ENCODE data around the gene CD200. TPM values are rescaled to one million over a fixed set of nuclear protein-coding genes. Genes with fewer than 3 reads are reported as not detected.

CD200 gene, protein sequence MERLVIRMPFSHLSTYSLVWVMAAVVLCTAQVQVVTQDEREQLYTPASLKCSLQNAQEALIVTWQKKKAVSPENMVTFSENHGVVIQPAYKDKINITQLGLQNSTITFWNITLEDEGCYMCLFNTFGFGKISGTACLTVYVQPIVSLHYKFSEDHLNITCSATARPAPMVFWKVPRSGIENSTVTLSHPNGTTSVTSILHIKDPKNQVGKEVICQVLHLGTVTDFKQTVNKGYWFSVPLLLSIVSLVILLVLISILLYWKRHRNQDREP
- 10 to 100 TPM in 2 of 3 donors, 1 to 10 TPM in 1; 2.6 to 25.7 (median 13.0) TPM for polyA plus RNA-seq

DNA sequence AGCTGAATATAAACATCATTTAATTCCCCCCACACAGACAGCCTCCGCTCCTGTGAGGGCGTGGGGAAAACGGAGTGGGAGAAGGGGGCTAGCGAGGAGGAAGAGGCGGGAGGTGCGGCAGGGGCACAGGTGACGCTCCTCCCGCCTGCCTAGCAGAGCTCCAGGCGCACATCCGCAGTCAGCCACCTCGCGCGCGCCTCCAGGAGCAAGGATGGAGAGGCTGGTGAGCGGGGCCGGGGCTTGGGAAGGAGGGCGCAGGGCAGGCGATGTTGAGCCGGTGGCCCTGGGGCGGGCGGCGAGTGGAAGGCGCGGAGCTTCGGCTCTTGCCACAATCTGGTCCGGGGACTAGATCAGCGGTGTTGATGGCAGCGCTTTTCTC lies at the start of gene CD200:
Gene CD200 (plus strand): TSS at position 155 of the 379 bp plus-strand sequence. CDS start 57 bp downstream, at position 212.
- no peak within 1 kb of the TSS for H3K27ac ChIP-seq (ENCODE audit: low read depth, low read length)
- WGBS, 3 donors: 1 to 2% (median 2%) methylated on average over 28 of the region's 28 CpGs

DNA sequence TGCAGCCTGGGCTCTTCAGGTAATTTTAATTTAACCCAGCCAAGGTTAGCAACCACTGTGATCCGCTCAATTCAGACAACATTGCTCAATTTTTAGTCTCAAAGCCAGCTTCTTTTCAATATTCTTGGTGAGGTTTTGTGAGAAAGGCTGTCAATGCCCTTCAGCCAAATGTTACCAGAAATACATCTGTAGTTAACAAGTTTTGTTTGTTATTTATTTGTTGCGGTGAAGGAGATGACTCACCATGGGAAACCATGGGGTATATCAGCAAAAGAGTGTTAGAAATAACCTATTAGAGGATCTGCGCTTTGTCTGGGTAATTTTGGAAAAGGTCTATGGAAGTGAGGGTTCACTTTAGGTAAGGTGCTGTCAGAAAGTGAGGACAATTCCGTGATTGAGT lies 43.9 kb upstream of the CD200 start:
- WGBS, 3 donors: 86 to 93% (median 93%) methylated on average over 4 of the region's 4 CpGs
- no peak overlapping the region for H3K27ac ChIP-seq (ENCODE audit: low read depth, low read length)

DNA sequence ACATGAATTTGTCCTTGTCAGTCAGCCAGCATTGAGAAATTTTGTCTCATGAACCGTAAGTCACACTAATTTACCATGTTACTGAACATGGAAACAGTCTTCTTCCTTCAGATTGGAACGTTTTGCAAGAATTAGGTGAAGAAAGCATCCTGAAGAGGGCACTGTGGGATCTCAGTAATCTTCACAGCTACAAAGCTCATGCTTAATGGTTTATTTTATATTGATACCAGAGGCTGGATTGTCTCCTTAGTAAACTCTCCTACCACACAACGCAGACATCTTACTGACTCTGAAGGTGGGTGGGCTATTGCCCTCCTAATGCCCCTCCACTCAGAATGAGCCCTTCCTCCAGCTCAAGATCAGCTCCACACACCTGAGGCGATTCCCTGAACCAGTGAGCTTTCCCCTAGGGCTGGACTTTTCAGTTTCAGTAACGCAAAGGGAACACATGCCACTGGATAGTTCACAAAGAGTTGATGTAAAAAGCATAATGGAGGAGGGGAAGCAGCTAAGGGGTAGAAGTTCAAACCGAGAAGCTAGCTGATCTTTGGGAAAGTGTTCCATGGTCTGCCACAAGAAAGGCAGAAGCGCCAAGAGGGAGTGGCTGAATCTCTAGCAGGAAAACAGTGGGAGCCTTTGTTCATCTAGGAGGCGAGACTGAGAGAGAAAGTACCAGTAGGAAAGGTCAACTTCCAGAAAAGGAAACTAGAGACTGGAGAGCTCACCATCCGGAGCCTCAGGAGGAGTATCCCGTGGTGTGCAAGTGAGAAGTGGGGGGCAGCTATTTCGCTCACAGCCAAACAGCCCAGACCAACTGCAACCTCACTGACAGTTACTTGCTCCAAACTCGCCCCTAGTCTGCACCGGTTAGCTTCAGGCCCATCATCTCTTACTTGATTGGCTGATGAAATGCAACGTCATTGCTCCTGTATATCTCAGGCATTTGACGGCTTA lies 39.3 kb upstream of the CD200 start, which contains the start of gene SLC9C1:
Gene SLC9C1 (minus strand): TSS at position 849 of the 954 bp plus-strand sequence. CDS start 7,425 bp downstream, outside the sequence.
- peak within 1 kb of the TSS; percentile 69 for H3K27ac ChIP-seq (ENCODE audit: low read depth, low read length)
- 16 to 25% (median 25%) methylated on average over 15 of the region's 15 CpGs for WGBS, 3 donors

DNA sequence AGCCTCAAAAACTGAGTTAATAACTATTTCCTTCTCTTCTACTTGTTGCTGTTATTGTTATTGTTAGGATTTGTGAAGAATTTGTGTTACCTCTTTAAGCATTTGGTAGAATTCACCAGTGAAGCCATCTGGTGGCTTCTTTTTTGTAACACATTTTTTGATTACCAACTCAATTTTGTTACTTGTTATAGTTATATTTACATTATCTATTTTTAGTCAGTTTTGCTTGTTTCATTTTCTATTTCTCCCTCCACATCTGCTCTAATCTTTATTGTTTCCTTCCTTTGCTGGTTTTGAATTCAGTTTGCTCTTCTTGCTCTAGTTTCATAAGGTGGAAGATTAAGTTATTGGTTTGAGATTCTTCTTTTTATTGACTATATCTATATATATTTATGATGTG lies 35.2 kb upstream of the CD200 start:
- H3K27ac ChIP-seq (ENCODE audit: low read depth, low read length): no peak overlapping the region

DNA sequence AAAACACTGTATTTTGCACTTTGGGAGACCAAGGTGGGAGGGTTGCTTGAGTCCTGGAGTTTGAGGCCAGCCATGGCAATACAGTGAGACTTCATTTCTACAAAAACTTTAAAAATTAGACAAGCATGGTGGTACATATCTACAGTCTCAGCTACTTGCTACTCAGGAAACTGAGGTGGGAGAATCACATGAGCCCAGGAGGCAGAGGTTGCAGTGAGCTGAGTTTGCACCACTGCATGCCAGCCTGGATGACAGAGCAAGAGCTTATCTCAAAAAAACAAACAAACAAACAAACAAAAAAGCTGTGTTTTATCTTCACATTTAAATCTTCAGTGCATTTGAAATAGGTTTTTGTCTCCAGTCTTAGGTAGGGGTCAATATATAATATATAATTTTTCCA lies 34.2 kb upstream of the CD200 start:
- no peak overlapping the region for H3K27ac ChIP-seq (ENCODE audit: low read depth, low read length)

DNA sequence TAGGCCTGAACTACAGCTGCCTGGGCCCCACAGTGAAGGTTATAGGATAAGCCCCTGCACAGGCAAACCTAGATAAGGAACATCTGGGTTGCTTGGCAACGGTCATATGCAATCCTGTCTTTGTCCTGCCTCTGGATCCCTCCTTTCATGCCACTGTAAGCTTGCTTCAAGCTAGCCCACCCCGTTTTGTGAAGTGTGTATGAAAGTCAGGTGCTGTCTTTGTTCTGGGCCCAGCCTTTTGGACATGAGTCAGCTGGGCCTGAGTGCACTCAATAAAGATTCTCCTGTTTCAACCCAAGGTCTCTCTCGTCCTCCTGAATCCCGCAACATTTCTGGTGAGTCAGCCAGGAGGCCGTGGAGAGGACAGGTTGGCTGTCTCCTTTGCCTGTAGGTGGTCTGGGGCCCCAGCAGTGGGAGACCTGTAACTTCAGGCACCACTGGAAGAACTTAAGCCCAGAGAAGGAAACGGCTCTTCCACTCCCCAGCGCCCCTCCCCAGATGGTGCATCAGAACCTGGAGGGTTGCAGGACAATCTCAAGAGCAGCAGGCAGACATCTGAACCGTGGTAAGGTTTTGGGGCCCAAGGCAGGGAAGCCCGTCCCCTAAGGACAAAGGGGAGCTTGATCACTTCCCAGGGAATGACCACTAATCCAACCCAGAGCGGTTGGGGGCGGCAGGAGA lies 30.7 kb upstream of the CD200 start:
- WGBS, 3 donors: 82 to 84% (median 82%) methylated on average over 11 of the region's 11 CpGs
- no peak overlapping the region for H3K27ac ChIP-seq (ENCODE audit: low read depth, low read length)

DNA sequence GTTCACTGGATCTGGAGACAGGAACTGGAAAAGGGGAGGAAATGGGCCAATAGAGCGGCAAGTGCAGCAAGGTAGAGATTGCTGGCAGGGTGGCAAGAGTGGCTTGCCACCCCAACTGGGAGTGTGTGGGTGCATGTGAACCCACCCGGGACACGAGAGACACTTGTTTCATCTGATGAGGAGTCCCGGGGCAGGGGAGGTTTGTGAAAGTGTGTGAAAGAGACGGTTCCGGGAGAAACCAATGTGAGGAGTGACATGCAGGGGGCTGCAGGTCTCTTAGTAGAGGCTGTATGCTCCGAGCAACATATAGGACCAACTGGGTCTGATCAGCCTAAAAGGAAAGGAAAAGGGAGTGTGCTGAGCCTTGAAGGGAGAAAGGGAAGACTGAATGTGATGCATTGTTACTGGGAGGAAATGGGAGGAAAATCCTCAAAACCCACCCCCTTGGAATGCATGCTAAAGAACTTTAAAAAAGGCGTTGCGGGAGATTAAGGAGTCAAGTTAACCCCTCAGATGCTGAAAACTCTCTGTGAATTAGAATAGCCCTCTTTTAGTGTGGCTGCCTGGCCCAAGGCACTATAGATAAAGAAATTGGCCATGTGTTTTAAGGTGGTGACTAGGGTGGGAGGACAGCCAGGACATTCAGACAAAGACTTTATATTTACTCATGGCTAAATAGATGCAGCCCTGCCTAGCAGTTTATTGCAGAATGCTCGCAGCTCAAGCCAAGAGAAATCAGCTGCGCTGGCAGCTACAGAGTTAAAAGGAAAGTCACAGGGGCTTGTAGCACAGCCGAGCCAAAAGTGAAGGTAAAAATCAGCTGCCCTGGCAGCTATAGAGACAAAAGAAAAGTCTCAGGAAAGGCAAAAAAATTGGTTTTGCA lies 29.8 kb upstream of the CD200 start:
- H3K27ac ChIP-seq (ENCODE audit: low read depth, low read length): no peak overlapping the region
- WGBS, 3 donors: 33 to 39% (median 38%) methylated on average over 12 of the region's 12 CpGs

DNA sequence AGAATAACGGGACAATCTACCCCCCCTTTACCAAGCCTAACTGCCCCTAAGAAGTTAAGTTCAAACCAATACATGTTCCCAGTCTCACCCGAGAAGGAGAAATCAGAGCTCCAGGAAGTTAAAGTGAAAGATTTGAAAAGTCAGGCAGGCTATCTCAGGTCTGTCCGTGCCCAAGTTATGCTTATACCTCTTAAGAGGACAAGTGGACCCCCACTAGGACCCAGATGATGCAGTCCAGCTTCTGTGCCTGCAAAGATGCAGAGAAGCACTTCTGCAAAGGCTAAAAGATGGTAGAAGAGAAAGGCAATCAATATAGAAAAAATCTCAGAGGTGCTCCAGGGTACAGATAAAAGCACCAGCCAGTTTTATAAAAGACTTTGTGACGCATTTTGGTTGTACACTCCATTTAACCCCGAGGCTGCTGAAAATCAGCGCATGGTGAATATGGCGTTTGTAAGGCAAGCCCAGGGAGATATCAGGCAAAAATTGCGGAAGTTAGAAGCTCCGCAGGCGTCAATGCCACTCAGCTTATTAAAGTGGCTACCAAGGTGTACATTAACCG lies 29.1 kb upstream of the CD200 start:
- no peak overlapping the region for H3K27ac ChIP-seq (ENCODE audit: low read depth, low read length)
- 4 to 16% (median 6%) methylated on average over 11 of the region's 11 CpGs for WGBS, 3 donors

DNA sequence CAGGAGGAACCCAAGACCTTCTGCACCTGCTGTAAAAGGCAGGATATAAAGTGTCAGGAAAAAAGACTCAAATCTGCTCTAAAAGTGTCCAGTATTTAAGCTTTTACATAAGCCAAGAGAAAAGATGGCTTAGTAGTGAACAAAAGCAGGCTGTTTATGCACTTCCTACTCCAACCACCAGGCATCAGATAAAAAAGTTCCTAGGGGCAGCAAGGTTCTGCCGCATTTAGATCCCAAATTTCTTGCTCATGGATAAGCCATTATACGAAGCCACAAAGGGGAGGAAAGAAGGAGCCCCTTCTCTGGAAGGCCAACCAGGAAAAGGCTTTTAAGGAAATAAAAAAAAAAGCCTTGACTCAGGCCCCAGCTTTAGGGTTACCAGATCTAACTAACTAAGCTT lies 28.3 kb upstream of the CD200 start:
- 64 to 82% (median 79%) methylated on average over 2 of the region's 2 CpGs for WGBS, 3 donors
- no peak overlapping the region for H3K27ac ChIP-seq (ENCODE audit: low read depth, low read length)

DNA sequence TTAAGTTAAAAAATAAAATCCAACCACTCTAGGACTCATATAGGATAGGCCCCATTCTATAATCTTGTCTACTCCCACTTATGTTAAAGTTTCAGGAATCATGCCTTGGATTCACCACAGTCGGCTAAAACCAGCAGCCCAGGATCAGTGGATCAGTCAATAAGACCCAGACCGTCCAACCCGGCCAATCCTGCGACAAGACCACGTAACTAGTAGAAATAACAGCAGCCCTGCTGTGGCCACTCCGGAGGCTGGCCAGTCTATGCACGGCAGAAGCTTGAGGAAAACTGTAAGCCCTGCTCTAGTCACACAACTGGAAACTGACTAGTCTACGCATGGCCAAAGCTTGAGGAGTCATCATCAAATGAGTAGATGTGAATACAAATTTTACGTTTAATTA lies 26.1 kb upstream of the CD200 start:
- no peak overlapping the region for H3K27ac ChIP-seq (ENCODE audit: low read depth, low read length)
- WGBS, 3 donors: 90 to 97% (median 93%) methylated on average over 9 of the region's 9 CpGs

DNA sequence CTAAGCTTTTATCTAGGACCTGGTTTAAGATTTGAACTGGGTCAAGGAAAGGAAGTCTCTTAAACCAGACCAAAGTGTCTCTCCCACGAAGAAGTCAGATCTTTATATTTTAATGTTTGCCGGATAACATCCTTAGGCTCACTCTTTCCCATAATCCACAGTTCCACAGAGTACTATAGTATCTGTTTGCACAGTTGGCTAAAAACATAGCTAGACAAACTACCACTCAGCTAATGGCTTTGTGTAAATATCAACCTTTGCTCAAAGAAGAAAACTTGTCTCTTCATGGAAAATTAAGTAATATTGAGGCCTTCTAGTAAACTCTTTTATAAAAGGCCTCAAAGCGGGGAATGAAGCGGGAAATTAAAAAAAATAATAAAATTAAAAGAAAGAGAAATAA lies 25.4 kb upstream of the CD200 start:
- no peak overlapping the region for H3K27ac ChIP-seq (ENCODE audit: low read depth, low read length)
- 70 to 94% (median 82%) methylated on average over 4 of the region's 4 CpGs for WGBS, 3 donors

DNA sequence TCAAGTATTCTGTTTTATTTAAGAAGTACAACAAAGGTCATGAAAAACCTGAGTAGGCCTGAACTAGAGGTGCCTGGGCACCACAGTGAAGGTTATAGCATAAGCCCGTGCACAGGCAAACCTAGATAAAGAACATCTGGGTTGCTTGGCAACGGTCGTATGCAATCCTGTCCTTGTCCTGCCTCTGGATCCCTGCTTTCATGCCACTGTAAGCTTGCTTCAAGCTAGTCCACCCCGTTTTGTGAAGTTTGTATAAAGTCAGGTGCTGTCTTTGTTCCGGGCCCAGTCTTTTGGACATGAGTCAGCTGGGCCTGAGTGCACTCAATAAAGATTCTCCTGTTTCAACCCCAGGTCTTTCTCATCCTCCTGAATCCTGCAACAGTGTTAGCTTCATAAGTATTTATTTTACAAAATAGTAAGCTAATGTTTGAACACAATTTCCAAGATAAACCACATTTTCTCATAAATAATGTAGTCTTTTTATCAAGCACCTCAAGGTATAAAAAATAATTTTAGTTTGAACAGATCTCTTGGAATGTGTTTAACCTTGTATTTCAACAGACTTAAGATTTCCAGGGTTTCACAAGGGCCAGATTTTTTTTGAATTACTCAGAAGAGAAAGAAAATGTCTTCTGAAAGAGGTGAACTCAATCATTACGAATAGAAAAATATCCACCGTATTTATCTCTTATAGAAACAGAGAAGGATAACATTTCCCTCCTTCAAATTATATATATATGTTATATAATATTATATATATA lies 24.6 kb upstream of the CD200 start:
- 57 to 71% (median 57%) methylated on average over 7 of the region's 7 CpGs for WGBS, 3 donors
- no peak overlapping the region for H3K27ac ChIP-seq (ENCODE audit: low read depth, low read length)

DNA sequence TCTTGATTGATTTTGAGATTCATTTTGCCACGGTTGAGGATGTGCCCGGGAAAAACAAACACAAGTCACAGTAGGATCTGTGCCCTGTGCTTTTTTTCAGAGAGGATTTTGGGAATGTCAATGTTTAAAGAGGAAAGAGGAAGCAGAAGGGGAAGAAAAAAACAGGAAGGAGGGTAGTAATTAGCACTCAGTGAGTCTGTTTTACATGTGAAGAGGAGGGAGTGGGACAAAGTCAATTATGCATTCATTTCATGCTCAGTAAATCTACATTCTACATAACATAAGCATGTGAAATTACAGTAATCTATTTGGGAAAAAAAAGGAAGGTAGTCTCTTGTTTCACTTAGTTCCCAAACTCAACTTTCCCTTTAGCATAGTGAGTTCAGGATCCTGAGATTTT lies 18.3 kb upstream of the CD200 start:
- WGBS, 3 donors: 62 to 80% (median 67%) methylated on average over 2 of the region's 2 CpGs

DNA sequence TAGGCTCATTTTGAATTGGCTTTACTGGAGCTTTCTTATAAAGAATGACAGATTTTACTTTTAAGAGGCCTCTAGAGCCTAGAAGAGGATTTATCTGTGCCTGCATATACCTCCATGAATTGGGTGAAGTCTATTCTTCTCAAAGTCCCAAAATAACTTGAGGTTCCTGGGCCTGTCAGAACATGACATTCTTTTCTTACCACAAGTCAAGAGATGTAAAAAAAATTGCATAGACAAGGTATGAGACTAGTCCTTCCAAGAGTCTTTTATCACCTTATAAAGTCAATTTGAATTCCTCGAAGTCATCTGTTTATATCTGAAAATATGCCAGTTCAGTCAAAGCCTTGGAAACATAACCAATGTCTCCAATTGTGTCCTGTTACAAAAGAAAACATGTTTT lies 17.2 kb upstream of the CD200 start:
- 58 to 95% (median 92%) methylated on average over 1 of the region's 1 CpG for WGBS, 3 donors
- H3K27ac ChIP-seq (ENCODE audit: low read depth, low read length): no peak overlapping the region

More for the DNA sequence above, 18.3 kb upstream of the CD200 start:
- no peak overlapping the region for H3K27ac ChIP-seq (ENCODE audit: low read depth, low read length)

DNA sequence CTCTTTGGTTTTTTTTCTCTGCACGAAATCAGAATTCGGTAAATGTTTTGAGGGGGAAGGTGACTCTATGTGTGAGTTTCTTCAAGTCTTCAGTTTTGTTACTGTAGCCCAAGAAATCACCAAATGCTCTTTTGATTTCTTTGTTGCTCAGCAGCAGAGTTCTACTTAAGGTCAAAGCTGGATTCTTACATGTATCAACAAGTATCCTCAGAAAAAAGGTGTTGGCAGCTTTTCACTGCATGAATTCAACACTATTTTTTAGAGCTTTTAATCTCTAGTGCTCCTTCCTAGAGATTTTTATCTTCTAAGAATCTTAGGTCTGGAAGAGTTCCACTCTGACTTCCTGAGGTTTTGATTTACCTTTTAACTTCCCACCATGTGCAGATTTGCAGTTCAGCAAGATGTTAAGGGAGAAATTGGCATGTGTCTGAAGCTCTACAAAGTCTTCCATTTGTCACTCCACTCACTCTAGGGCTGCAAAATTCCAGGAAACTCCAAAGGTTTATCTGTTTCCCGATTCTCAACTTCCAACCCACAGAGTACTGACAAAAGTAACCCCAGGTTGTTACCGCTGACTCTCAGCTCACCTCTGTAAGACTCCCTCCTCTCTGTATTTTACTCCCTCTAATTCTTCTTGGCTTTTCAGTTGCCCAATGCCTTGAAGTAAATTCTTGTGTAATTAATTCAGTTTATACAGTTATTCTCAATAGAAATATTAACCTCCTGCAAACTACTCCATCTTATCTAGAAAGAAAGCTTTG lies 13.3 kb upstream of the CD200 start:
- WGBS, 3 donors: 71 to 85% (median 72%) methylated on average over 4 of the region's 4 CpGs
- no peak overlapping the region for H3K27ac ChIP-seq (ENCODE audit: low read depth, low read length)

DNA sequence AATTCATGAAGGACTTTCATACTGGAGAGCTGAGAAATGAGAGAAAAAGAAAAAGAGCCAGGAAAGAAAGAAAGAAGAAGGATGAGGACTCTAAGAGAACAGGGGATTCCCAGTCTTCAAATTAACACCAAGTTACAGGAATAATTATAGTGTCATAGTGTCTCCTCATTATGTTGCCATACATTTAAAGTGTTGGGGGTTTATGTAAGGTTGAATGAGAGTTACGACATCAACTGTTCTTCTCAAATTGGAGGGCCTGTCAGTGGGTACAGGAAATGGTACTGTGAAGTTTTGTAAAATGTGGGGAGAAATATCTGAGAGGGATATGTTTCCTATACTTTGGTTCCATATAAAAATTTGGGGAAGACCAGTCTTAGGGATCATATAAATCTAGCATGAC lies 12.3 kb upstream of the CD200 start:
- no peak overlapping the region for H3K27ac ChIP-seq (ENCODE audit: low read depth, low read length)
- 55 to 91% (median 67%) methylated on average over 1 of the region's 1 CpG for WGBS, 3 donors

All from adipose tissue (tissue), 3 donors.